ENCODE measurements around the gene C12orf56.

The C12orf56 gene

GRCh38 chr12:64278421-64278820 lies 112.1 kb downstream of the C12orf56 start:
- H3K4me3 ChIP-seq (ENCODE audit: low read length): no peak overlapping the region
- TF ChIP-seq CTCF (IDR thresholded peaks at IDR 0.05; ENCODE audit: insufficient read depth, low read depth, low read length, missing control alignments): no peak
- DNase-seq (ENCODE audit: low read depth): no peak

DNA sequence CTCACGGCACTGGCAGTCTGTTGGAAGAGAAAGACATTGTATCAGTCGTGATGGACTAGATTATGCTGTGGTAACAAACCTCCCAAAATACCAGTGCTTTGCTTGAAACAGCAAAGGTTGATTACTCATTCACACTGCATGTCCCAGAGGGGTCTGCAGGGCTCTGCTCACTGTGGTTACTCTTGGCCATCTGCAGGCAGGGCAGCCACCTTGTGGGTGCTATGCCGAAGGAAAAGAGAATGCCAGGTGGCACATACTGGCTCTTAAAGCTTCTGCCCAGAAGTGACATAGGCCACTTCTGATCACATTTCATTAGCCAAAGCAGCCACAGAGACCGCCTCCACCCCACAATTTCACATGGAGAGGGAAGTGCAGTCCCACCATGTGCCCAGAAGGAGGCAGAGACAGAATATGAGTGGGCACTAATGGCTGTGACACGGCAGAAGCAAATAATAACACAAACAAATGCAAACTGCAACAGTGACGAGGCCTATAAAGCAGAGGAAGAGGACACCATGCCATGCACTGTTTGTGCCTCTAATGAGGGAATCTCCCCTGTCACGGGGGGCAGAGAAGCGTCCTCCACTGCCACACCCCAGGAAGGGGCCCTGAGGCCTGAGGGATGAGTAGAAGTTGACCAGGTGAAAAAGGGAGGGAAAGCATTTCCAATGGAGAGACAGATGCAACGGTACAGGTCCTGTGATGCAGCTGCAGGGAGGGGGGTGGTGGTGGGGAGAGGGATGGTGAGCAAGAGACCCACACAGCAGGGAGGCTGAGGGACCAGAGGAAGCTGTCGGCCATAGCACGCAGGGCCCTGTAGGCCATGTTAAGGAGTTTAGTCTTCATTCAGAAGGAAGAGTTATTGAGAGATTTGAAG lies 116.8 kb downstream of the C12orf56 start:
- no peak overlapping the region for H3K4me3 ChIP-seq (ENCODE audit: low read length)
- TF ChIP-seq CTCF (IDR thresholded peaks at IDR 0.05; ENCODE audit: insufficient read depth, low read depth, low read length, missing control alignments): peak; percentile 71
- DNase-seq (ENCODE audit: low read depth): peak; percentile 62

GRCh38 chr12:64270411-64270810 lies 120.1 kb downstream of the C12orf56 start:
- no peak for DNase-seq (ENCODE audit: low read depth)
- no peak for TF ChIP-seq CTCF (IDR thresholded peaks at IDR 0.05; ENCODE audit: insufficient read depth, low read depth, low read length, missing control alignments)
- no peak overlapping the region for H3K4me3 ChIP-seq (ENCODE audit: low read length)

DNA sequence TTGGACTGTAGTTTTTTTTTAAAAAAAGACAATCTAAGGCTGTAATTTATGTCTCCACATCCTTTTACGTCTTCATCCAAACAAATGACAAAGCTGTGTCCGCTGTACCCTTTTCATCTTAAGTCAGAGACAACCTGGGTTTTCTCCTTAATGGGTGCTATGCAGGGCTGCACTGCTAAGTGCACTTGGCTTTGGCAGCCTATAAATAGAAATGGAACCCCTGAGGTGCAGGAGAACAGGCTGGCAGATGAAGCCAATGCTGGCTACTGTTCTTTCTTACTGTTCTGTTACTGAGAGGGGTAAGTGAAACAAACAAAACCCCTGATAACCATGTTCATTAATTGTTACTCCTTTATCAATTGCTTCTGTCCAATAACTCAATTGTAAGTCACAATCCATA lies 121.4 kb downstream of the C12orf56 start:
- DNase-seq (ENCODE audit: low read depth): no peak
- no peak overlapping the region for H3K4me3 ChIP-seq (ENCODE audit: low read length)
- TF ChIP-seq CTCF (IDR thresholded peaks at IDR 0.05; ENCODE audit: insufficient read depth, low read depth, low read length, missing control alignments): no peak

DNA sequence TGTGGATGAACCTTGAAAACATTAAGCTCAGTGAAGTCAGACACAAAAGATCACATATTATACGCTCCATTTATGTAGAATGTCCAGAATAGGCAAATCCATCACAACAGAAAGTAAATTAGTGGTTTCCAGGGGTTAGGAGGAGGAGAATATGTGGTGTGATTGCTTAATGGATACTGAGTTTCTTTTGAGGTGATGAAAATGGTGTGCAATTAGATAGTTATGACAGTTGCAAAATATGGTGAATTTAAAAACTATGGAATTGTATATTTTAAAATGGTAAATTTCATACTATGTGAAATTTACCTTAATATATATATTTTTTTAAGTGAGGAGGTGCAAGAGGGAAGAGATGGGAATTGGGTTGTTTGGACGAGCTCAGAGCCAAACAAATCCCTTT lies 122.1 kb downstream of the C12orf56 start:
- TF ChIP-seq CTCF (IDR thresholded peaks at IDR 0.05; ENCODE audit: insufficient read depth, low read depth, low read length, missing control alignments): no peak

GRCh38 chr12:64265839-64266238 lies 124.7 kb downstream of the C12orf56 start:
- TF ChIP-seq CTCF (IDR thresholded peaks at IDR 0.05; ENCODE audit: insufficient read depth, low read depth, low read length, missing control alignments): no peak
- DNase-seq (ENCODE audit: low read depth): no peak
- H3K4me3 ChIP-seq (ENCODE audit: low read length): no peak overlapping the region

More for the DNA sequence above, 122.1 kb downstream of the C12orf56 start:
- DNase-seq (ENCODE audit: low read depth): no peak
- no peak overlapping the region for H3K4me3 ChIP-seq (ENCODE audit: low read length)

DNA sequence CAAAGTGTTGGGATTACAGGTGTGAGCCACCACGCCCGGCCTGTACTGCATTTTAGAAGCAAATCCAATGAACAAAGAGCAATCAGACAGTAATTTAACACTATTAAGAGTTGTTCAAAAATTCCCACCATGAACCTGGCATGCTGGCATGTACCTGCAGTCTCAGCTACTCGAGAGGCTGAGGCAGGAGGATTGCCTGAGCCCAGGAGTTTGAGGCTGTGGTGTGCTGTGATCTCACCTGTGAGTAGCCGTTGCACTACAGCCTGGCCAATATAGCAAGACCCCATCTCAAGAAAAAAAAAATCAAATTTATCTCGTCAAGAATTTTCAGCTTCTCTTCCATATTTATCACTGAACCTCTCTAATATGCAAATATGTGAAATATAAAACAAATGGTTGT lies 128.7 kb downstream of the C12orf56 start:
- H3K4me3 ChIP-seq (ENCODE audit: low read length): no peak overlapping the region
- DNase-seq (ENCODE audit: low read depth): no peak
- no peak for TF ChIP-seq CTCF (IDR thresholded peaks at IDR 0.05; ENCODE audit: insufficient read depth, low read depth, low read length, missing control alignments)

Measured in epithelial cell of esophagus (primary cell).